Measurements from ENCODE around the gene VPS39. TPM values are rescaled to one million over a fixed set of nuclear protein-coding genes. Genes with fewer than 3 reads are reported as not detected.

VPS39 gene
- total and polyA plus RNA-seq, 2 donors (not counting 3 experiments of a cell fraction or from before 2014, with no cell fraction given), result 56.5 to 56.7 TPM

DNA sequence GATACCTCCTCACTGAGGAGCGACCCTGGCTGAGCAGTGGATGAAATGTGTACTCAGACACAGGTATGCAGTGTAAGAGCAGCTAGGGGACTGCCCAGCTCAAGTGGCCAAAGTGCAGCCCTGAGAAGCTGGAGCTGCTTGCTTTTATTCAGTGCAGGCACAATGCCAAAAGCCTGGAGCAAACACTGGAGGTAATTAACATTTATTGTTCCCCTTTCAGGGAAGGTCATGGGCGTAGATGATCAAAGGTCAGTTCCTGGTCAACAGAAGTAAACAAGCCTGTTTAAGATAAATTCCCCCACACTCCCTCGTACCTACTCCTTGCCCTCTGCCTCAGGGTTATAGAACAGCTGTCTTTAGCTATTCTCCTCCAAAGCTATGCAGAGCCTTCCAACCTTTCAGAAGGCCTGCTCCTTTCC lies 69.1 kb downstream of the VPS39 start:
- Histone ChIP-seq H3K9me1 (replicated peaks; ENCODE audit: control insufficient read depth, extremely low read depth, insufficient read depth, low read length) (no peaks in the 10 kb centered on the region), H2AFZ (ENCODE audit: low read depth, low read length) (no peak overlapping the region), H3K27ac (ENCODE audit: insufficient read depth, low read depth, low read length) (no peak overlapping the region), H3K4me3 (replicated peaks in 1 of 3; ENCODE audit: insufficient read depth in 1 of 3, low read depth in 1 of 3, low read length in 3 of 3) (no peak overlapping the region), H3K79me2 (ENCODE audit: control insufficient read depth, insufficient read depth, low read length) (no peaks in the 10 kb centered on the region), H4K20me1 (replicated peaks; ENCODE audit: control insufficient read depth, extremely low read depth, insufficient read depth, low read length) (no peaks in the 10 kb centered on the region), H3K4me1 (ENCODE audit: control insufficient read depth, extremely low read depth, insufficient read depth, low read length) (no peaks in the 10 kb centered on the region), H3K9ac (replicated peaks; ENCODE audit: extremely low read depth, insufficient read depth, low read length) (no peak overlapping the region), H3K4me2 (ENCODE audit: insufficient read depth, low read length) (no peak overlapping the region), H3K27me3 (ENCODE audit: control insufficient read depth in 2 of 2, insufficient read depth in 2 of 2, low read length in 2 of 2) (peaks cover 4 to 8% of the 10 kb centered on the region in 2 experiments), H3K36me3 (ENCODE audit: control insufficient read depth in 2 of 2, extremely low read depth in 1 of 2, insufficient read depth in 2 of 2, low read length in 2 of 2) (no peaks in the 10 kb centered on the region), H3K9me3 (replicated peaks; ENCODE audit: control insufficient read depth, insufficient read depth, low read length) (no peaks in the 10 kb centered on the region)
- FAIRE-seq, result no peak
- no TSS peak for BruUV-seq (replicated peaks)
- DNase-seq (ENCODE audit: low read depth, low spot score), result no peak
- dilution Hi-C loops (cut with MboI; ENCODE audit: extremely low pct_ligation_motif_present, low sequenced_read_pairs), result no loop called here
- intact Hi-C loops (cut with micrococcal nuclease), result no loop called here
- ChIA-PET POLR2A (interaction anchor here (0.6 kb wide), 1 partner anchor 113 kb away, joined by 3 read pairs; no protein-coding TSS in a partner anchor), CTCF (interaction anchor here (0.7 to 3.2 kb wide), 20 partner anchors 9 to 253 kb away, joined by 3 to 56 read pairs (median 7); partner anchors contain the start of gene PLA2G4F)
- TF ChIP-seq POLR2AphosphoS5 (IDR thresholded peaks at IDR 0.05; ENCODE audit: insufficient read depth, low read depth, low read length) (no peak), FOS (IDR thresholded peaks at IDR 0.05; ENCODE audit: borderline replicate concordance, insufficient read depth, low read length) (no peak), EZH2 (IDR thresholded peaks at IDR 0.05; ENCODE audit: borderline replicate concordance, low read depth, low read length, severe bottlenecking) (no peak), JUN (IDR thresholded peaks at IDR 0.05; ENCODE audit: borderline replicate concordance, insufficient read depth, insufficient read length, low read depth) (no peak), MAX (IDR thresholded peaks at IDR 0.05; ENCODE audit: insufficient read depth, insufficient read length) (no peak)

GRCh38 chr15:42138411-42138810 lies 69.7 kb downstream of the VPS39 start:
- no peaks in the 10 kb centered on the region for H3K79me2 ChIP-seq (ENCODE audit: control insufficient read depth, insufficient read depth, low read length)
- DNase-seq (ENCODE audit: low read depth, low spot score) (no peak), FAIRE-seq (no peak)
- no peaks in the 10 kb centered on the region for H3K36me3 ChIP-seq (ENCODE audit: control insufficient read depth in 2 of 2, extremely low read depth in 1 of 2, insufficient read depth in 2 of 2, low read length in 2 of 2)
- H3K4me1 ChIP-seq (ENCODE audit: control insufficient read depth, extremely low read depth, insufficient read depth, low read length), result no peaks in the 10 kb centered on the region
- no peaks in the 10 kb centered on the region for H3K9me1 ChIP-seq (replicated peaks; ENCODE audit: control insufficient read depth, extremely low read depth, insufficient read depth, low read length)
- H4K20me1 ChIP-seq (replicated peaks; ENCODE audit: control insufficient read depth, extremely low read depth, insufficient read depth, low read length), result no peaks in the 10 kb centered on the region
- no peak overlapping the region for H3K9ac ChIP-seq (replicated peaks; ENCODE audit: extremely low read depth, insufficient read depth, low read length)
- no peak overlapping the region for H3K4me3 ChIP-seq (replicated peaks in 1 of 3; ENCODE audit: insufficient read depth in 1 of 3, low read depth in 1 of 3, low read length in 3 of 3)
- dilution Hi-C loops (cut with MboI; ENCODE audit: extremely low pct_ligation_motif_present, low sequenced_read_pairs) (no loop called here), intact Hi-C loops (cut with micrococcal nuclease) (no loop called here)
- no peak for TF ChIP-seq MAX (IDR thresholded peaks at IDR 0.05; ENCODE audit: insufficient read depth, insufficient read length)
- TF ChIP-seq EZH2 (IDR thresholded peaks at IDR 0.05; ENCODE audit: borderline replicate concordance, low read depth, low read length, severe bottlenecking), result no peak
- CTCF ChIA-PET, result interaction anchor here (0.7 to 3.2 kb wide), 26 partner anchors 8 to 254 kb away, joined by 3 to 56 read pairs (median 6); partner anchors contain the start of gene PLA2G4F
- no TSS peak for BruUV-seq (replicated peaks)
- POLR2A ChIA-PET, result no interaction called here
- H2AFZ ChIP-seq (ENCODE audit: low read depth, low read length), result no peak overlapping the region
- no peak overlapping the region for H3K27ac ChIP-seq (ENCODE audit: insufficient read depth, low read depth, low read length)
- peaks cover 4 to 10% of the 10 kb centered on the region in 2 experiments for H3K27me3 ChIP-seq (ENCODE audit: control insufficient read depth in 2 of 2, insufficient read depth in 2 of 2, low read length in 2 of 2)
- H3K4me2 ChIP-seq (ENCODE audit: insufficient read depth, low read length), result no peak overlapping the region
- H3K9me3 ChIP-seq (replicated peaks; ENCODE audit: control insufficient read depth, insufficient read depth, low read length), result no peaks in the 10 kb centered on the region
